Measurements from ENCODE around the gene TLE4. TPM values are rescaled to one million over a fixed set of nuclear protein-coding genes. Genes with fewer than 3 reads are reported as not detected.

TLE4 gene
- total RNA-seq (2022) (0.97 and 2.3 TPM in 2 replicates), Bru-seq, nascent RNA (percentile 33 among the genes with signal in this experiment), BruChase-seq, experiment 1, labeled RNA remaining after a 6-hour chase (percentile 13 among the genes with signal in this experiment), BruChase-seq, experiment 2, labeled RNA remaining after a 2-hour chase (percentile 18 among the genes with signal in this experiment)
- long read RNA-seq, result 0 reads

GRCh38 chr9:79571309-79572031 is at the start of gene TLE4:
Gene TLE4 (plus strand): TSS chr9:79571965. CDS start chr9:79572791, 826 bp downstream.
- CTCF ChIA-PET, result no interaction called here
- H3K36me3 Mint-ChIP-seq (ENCODE audit: insufficient read depth, unreplicated experiment), result peaks cover 8% of the 10 kb centered on the region
- H3K27me3 Mint-ChIP-seq (ENCODE audit: unreplicated experiment), result peaks cover 26% of the 10 kb centered on the region
- H3K9me3 Mint-ChIP-seq (ENCODE audit: low read depth, unreplicated experiment), result no peaks in the 10 kb centered on the region
- no TSS peak for BruUV-seq (replicated peaks)
- intact Hi-C loops (cut with micrococcal nuclease; ENCODE audit: unreplicated experiment), result loop anchor here (2.0 kb wide), 1 partner anchor 969 kb away; no protein-coding TSS in a partner anchor
- TF ChIP-seq, protein P1, sequence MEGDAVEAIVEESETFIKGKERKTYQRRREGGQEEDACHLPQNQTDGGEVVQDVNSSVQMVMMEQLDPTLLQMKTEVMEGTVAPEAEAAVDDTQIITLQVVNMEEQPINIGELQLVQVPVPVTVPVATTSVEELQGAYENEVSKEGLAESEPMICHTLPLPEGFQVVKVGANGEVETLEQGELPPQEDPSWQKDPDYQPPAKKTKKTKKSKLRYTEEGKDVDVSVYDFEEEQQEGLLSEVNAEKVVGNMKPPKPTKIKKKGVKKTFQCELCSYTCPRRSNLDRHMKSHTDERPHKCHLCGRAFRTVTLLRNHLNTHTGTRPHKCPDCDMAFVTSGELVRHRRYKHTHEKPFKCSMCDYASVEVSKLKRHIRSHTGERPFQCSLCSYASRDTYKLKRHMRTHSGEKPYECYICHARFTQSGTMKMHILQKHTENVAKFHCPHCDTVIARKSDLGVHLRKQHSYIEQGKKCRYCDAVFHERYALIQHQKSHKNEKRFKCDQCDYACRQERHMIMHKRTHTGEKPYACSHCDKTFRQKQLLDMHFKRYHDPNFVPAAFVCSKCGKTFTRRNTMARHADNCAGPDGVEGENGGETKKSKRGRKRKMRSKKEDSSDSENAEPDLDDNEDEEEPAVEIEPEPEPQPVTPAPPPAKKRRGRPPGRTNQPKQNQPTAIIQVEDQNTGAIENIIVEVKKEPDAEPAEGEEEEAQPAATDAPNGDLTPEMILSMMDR (IDR thresholded peaks at IDR 0.05; ENCODE audit: unreplicated experiment), result no peak
- H3K4me1 Mint-ChIP-seq (ENCODE audit: low read depth, unreplicated experiment), result no peaks in the 10 kb centered on the region
- no peak within 1 kb of the TSS for H3K27ac Mint-ChIP-seq (ENCODE audit: unreplicated experiment)
- H3K4me3 Mint-ChIP-seq (ENCODE audit: low read depth, unreplicated experiment), result no peak within 1 kb of the TSS
- DNase-seq, result peak; percentile 93

- H3K36me3 Mint-ChIP-seq (ENCODE audit: insufficient read depth, unreplicated experiment), result no peaks in the 10 kb centered on the region
- intact Hi-C loops (cut with micrococcal nuclease; ENCODE audit: unreplicated experiment), result no loop called here
- DNase-seq, result no peak
- H3K4me1 Mint-ChIP-seq (ENCODE audit: low read depth, unreplicated experiment), result no peaks in the 10 kb centered on the region
- BruUV-seq (replicated peaks), result no TSS peak
- no peak overlapping the region for H3K4me3 Mint-ChIP-seq (ENCODE audit: low read depth, unreplicated experiment)
- H3K27ac Mint-ChIP-seq (ENCODE audit: unreplicated experiment), result no peak overlapping the region
- no peaks in the 10 kb centered on the region for H3K27me3 Mint-ChIP-seq (ENCODE audit: unreplicated experiment)
- CTCF ChIA-PET, result no interaction called here
- peaks cover 3% of the 10 kb centered on the region for H3K9me3 Mint-ChIP-seq (ENCODE audit: low read depth, unreplicated experiment)
- TF ChIP-seq, protein P1 (IDR thresholded peaks at IDR 0.05; ENCODE audit: unreplicated experiment), result no peak
These were observed 49.0 kb upstream of the TLE4 start for GRCh38 chr9:79522793-79523192.

DNA sequence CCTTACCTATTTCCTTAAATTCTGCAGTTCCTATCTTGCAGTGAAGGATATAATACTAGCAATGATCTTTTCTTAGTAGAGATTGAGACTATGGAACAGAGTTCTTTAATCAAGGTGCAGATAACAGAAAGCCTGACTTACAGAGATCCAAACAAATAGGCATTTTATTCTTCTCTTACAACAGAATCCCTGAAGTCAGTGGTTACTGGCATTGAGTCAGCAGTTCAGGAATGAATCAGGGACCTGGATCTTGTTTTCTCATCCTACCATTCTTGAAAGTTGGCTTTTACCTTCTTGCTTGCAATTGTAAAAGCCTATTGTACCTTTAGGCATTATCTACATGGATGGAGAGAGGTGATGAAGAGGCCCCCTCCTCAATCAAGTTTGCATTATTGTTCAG is 47.5 kb upstream of the TLE4 start:
- CTCF ChIA-PET, result no interaction called here
- no peak overlapping the region for H3K27ac Mint-ChIP-seq (ENCODE audit: unreplicated experiment)
- no peaks in the 10 kb centered on the region for H3K9me3 Mint-ChIP-seq (ENCODE audit: low read depth, unreplicated experiment)
- no peak overlapping the region for H3K4me3 Mint-ChIP-seq (ENCODE audit: low read depth, unreplicated experiment)
- TF ChIP-seq, protein P1 (IDR thresholded peaks at IDR 0.05; ENCODE audit: unreplicated experiment), result no peak
- H3K27me3 Mint-ChIP-seq (ENCODE audit: unreplicated experiment), result no peaks in the 10 kb centered on the region
- no peak for DNase-seq
- no peaks in the 10 kb centered on the region for H3K36me3 Mint-ChIP-seq (ENCODE audit: insufficient read depth, unreplicated experiment)
- BruUV-seq (replicated peaks), result no TSS peak
- intact Hi-C loops (cut with micrococcal nuclease; ENCODE audit: unreplicated experiment), result no loop called here
- H3K4me1 Mint-ChIP-seq (ENCODE audit: low read depth, unreplicated experiment), result no peaks in the 10 kb centered on the region

DNA sequence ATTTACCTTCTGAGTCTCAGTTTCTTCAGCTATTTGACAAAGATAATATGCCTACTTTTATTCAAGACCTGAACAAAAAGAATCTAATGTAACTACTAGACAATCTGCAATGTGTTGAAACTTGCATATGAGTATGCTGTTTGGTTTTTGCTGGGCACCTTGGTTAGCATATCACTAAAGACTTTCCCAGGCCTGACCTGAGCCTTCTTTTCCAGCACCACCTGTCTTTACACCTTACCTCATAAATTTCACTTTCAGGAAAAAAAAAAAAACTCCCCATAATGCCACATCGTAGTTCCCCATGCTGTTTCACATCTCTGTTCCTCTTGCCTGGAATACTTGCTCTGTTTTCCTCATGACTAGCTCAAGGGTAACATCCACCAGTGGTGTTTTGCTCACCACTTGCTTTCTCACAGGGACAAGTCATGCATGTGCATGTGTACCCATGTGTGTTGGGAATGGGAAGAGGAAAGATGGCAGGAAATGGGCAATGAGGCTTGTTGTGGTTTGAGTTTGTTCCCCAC is 45.6 kb upstream of the TLE4 start:
- no peak overlapping the region for H3K27ac Mint-ChIP-seq (ENCODE audit: unreplicated experiment)

More for the DNA sequence above, 45.6 kb upstream of the TLE4 start:
- intact Hi-C loops (cut with micrococcal nuclease; ENCODE audit: unreplicated experiment), result no loop called here
- TF ChIP-seq, protein P1 (IDR thresholded peaks at IDR 0.05; ENCODE audit: unreplicated experiment), result no peak
- no peaks in the 10 kb centered on the region for H3K27me3 Mint-ChIP-seq (ENCODE audit: unreplicated experiment)
- H3K4me1 Mint-ChIP-seq (ENCODE audit: low read depth, unreplicated experiment), result no peaks in the 10 kb centered on the region
- H3K4me3 Mint-ChIP-seq (ENCODE audit: low read depth, unreplicated experiment), result no peak overlapping the region
- CTCF ChIA-PET, result no interaction called here
- no peaks in the 10 kb centered on the region for H3K36me3 Mint-ChIP-seq (ENCODE audit: insufficient read depth, unreplicated experiment)
- peaks cover 2% of the 10 kb centered on the region for H3K9me3 Mint-ChIP-seq (ENCODE audit: low read depth, unreplicated experiment)
- BruUV-seq (replicated peaks), result no TSS peak
- no peak for DNase-seq
